Measurements from ENCODE around the gene ITGBL1. TPM values are rescaled to one million over a fixed set of nuclear protein-coding genes. Genes with fewer than 3 reads are reported as not detected.

Gene ITGBL1
- total RNA-seq, 1 experiment from 2014 or later = not detected

DNA sequence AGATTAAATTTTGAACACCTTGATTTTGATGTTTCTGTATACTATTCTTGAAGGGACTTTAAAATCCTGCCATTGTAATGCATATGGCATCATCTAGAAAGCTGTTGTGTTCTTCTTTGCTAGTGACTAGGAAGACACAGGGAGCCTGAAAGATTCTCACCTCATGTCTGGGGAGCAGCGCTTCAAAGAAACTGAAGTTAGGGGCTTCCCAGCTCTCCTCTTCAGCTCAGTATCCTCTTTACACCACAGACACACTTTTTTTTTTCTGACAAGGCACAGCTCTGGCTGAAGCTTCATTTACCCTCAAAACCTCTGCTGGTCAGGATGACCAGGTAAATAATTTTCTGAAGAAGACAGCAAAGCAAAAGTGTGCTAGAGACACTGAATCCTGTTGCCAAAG lies 255.6 kb downstream of the ITGBL1 start:
- Mint-ChIP-seq H3K9me3 (ENCODE audit: low read depth, unreplicated experiment) (no peaks in the 10 kb centered on the region), H3K4me1 (ENCODE audit: low read depth, unreplicated experiment) (no peaks in the 10 kb centered on the region), H3K4me3 (ENCODE audit: low read depth, unreplicated experiment) (no peak overlapping the region), H3K27ac (ENCODE audit: unreplicated experiment) (no peak overlapping the region), H3K27me3 (ENCODE audit: unreplicated experiment) (no peaks in the 10 kb centered on the region), H3K36me3 (ENCODE audit: insufficient read depth, unreplicated experiment) (no peaks in the 10 kb centered on the region)
- CTCF ChIA-PET = no interaction called here
- no peak for TF ChIP-seq CTCF (IDR thresholded peaks at IDR 0.05; ENCODE audit: unreplicated experiment)
- DNase-seq = no peak
- no TSS peak for BruUV-seq (replicated peaks)
- intact Hi-C loops (cut with micrococcal nuclease; ENCODE audit: unreplicated experiment) = no loop called here

- TF ChIP-seq CTCF (IDR thresholded peaks at IDR 0.05; ENCODE audit: unreplicated experiment) = no peak
- DNase-seq = no peak
- Mint-ChIP-seq H3K36me3 (ENCODE audit: insufficient read depth, unreplicated experiment) (no peaks in the 10 kb centered on the region), H3K27me3 (ENCODE audit: unreplicated experiment) (no peaks in the 10 kb centered on the region), H3K27ac (ENCODE audit: unreplicated experiment) (no peak overlapping the region), H3K9me3 (ENCODE audit: low read depth, unreplicated experiment) (no peaks in the 10 kb centered on the region), H3K4me3 (ENCODE audit: low read depth, unreplicated experiment) (no peak overlapping the region), H3K4me1 (ENCODE audit: low read depth, unreplicated experiment) (no peaks in the 10 kb centered on the region)
- no TSS peak for BruUV-seq (replicated peaks)
- CTCF ChIA-PET = no interaction called here
- intact Hi-C loops (cut with micrococcal nuclease; ENCODE audit: unreplicated experiment) = no loop called here
Observed at GRCh38 chr13:101709952-101710351, 257.5 kb downstream of the ITGBL1 start.

DNA sequence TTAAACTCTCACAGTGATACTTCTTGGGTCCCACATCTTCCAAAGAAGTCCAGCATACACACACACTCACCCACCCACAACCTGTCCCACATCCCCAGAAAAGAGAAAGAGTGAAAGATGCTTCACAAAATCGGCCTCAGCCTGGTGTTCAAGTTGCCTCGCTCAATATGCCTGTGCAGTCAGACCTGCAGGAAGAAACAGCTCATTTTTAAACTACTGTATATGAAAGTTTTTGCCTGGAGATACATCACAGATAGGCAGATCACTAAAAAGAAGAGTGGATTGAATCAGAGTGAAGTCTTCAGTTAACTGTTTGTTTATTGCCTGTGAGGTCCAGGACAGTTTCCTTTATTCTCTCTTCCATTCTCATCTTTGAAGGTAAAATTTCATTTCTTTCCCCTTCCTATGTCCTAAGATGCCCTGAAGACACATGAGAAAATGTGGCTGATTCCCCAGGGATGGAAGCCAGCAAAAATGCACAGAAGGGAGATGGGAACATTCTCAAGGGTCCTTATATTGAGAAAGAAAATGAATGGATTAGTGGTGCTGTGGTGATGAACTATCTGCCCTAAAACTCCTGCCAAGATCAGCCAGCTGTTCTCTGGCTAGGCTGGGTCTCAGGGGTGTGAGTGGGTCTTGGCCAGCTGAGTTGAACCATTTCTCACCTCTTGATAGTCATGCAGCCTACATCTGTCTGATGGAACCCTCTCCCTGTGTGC lies 259.0 kb downstream of the ITGBL1 start:
- intact Hi-C loops (cut with micrococcal nuclease; ENCODE audit: unreplicated experiment) = no loop called here
- CTCF ChIA-PET = no interaction called here
- Mint-ChIP-seq H3K27ac (ENCODE audit: unreplicated experiment) (no peak overlapping the region), H3K27me3 (ENCODE audit: unreplicated experiment) (no peaks in the 10 kb centered on the region), H3K9me3 (ENCODE audit: low read depth, unreplicated experiment) (no peaks in the 10 kb centered on the region), H3K4me3 (ENCODE audit: low read depth, unreplicated experiment) (no peak overlapping the region), H3K36me3 (ENCODE audit: insufficient read depth, unreplicated experiment) (no peaks in the 10 kb centered on the region), H3K4me1 (ENCODE audit: low read depth, unreplicated experiment) (no peaks in the 10 kb centered on the region)
- TF ChIP-seq CTCF (IDR thresholded peaks at IDR 0.05; ENCODE audit: unreplicated experiment) = no peak
- BruUV-seq (replicated peaks) = no TSS peak
- DNase-seq = no peak

DNA sequence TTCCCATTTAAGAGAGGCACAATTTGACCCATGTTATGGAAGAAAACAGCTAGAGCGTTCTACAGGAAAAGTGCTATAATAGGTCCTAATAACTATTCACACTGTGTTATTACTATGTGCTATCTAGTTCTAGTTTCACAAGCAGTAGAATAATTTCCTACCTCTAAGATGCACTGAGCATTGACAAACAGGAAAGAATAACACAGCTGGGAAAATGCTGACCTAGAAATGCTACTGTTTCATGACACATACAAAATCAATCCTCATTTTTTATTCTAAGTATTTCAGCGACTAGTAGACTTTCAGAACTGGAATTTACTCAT lies 259.5 kb downstream of the ITGBL1 start:
- TF ChIP-seq CTCF (IDR thresholded peaks at IDR 0.05; ENCODE audit: unreplicated experiment) = no peak
- intact Hi-C loops (cut with micrococcal nuclease; ENCODE audit: unreplicated experiment) = no loop called here
- H3K4me3 Mint-ChIP-seq (ENCODE audit: low read depth, unreplicated experiment) = no peak overlapping the region
- no peak for DNase-seq
- H3K27me3 Mint-ChIP-seq (ENCODE audit: unreplicated experiment) = no peaks in the 10 kb centered on the region
- no peaks in the 10 kb centered on the region for H3K9me3 Mint-ChIP-seq (ENCODE audit: low read depth, unreplicated experiment)
- no TSS peak for BruUV-seq (replicated peaks)
- H3K36me3 Mint-ChIP-seq (ENCODE audit: insufficient read depth, unreplicated experiment) = no peaks in the 10 kb centered on the region
- H3K27ac Mint-ChIP-seq (ENCODE audit: unreplicated experiment) = no peak overlapping the region
- CTCF ChIA-PET = no interaction called here
- H3K4me1 Mint-ChIP-seq (ENCODE audit: low read depth, unreplicated experiment) = no peaks in the 10 kb centered on the region

Data from Calu3 (cell line).